GM21786 (cell line): ENCODE results near the gene RFTN1.

Experiments
- ATAC-seq: cut with Tn5 transposase; IDR thresholded peaks from one replicate; pipeline ENCODE4 v1.9.1; 2021; ENCODE audit not compliant: unreplicated experiment

The RFTN1 gene

GRCh38 chr3:16439848-16440708 lies 73.4 kb downstream of the RFTN1 start:
- ATAC-seq, result no peak

DNA sequence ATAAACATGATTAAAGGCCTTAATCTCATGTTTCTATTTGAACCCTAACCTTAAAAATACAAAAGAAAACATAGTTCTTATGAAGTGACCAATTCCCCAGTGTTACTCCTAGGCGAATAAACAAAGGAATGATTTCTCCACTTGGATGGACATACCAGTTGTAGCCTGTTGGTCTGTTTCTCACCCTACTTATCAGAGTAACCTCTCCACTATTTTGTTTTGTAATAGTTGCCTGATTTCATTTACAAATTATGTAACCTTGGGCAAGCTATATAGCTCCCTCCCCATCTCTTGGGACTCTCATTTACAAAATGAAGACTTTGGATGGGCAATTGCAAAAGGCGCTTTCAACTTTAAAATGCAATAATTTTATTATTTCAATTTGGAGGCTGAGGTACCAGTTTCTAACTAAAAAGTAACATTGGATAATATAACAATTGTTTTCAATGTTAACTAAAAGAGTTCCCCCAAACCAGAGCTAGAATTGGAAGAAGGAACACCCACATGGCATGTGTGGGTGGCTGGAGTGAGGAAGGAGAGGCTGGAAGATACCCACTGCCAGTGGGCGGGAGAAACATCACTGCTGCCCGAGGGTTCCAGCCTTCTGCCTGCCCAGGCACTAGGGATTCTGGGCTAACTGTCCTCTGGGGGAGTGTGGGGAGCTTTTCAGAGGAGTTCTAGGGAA lies 74.2 kb downstream of the RFTN1 start:
- ATAC-seq, result no peak

GRCh38 chr3:16437640-16438039 lies 75.9 kb downstream of the RFTN1 start:
- no peak for ATAC-seq

GRCh38 chr3:16433701-16434151 lies 79.8 kb downstream of the RFTN1 start:
- peak; percentile 64 for ATAC-seq

- ATAC-seq, result no peak
Measured at GRCh38 chr3:16432714-16433113, 80.8 kb downstream of the RFTN1 start.

- ATAC-seq, result peak; percentile 59
Measured at GRCh38 chr3:16430717-16431630, 82.5 kb downstream of the RFTN1 start.

- ATAC-seq, result no peak
Measured at GRCh38 chr3:16429086-16429485, 84.4 kb downstream of the RFTN1 start.

GRCh38 chr3:16428612-16429011 lies 84.9 kb downstream of the RFTN1 start:
- no peak for ATAC-seq

DNA sequence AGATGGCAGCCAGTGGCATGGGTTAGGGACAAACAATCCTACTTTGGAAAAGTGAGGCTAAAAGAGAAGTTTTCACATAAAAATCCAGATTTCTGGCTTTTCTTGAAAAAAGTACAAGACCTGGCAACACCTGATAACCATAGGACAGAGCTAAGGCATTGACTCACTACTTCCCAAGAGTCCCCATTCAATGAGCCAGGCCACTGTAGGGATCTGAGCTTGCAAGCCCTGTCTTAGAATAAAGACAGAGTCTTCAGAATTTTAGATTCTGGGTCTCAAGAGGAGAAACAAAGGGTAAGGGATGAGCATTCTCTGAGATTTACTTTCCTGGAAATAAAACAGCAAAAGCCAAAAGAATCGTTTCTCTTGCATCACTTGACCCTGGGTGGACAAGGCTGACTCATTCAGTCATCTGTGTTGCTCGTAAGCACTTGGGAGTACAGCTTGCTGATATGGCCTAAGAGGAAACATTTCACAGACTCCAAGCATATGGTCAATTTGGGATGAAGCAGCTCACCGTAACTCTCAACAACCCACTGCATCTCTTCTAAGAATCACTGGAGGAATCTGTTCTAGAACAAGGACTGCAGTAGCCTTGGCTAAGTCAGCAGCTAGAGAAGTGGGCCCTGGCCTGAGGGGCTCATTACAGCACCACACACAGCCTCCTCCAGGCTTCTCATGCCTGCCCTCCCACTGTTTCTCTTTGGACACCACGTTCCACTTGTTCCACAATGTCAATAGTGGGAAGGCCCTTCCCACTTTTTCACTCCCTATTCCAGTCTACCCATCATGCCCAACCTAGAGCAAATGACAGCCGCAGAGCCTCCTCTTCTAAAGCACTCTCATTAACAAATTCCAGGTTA lies 86.2 kb downstream of the RFTN1 start:
- ATAC-seq, result no peak

DNA sequence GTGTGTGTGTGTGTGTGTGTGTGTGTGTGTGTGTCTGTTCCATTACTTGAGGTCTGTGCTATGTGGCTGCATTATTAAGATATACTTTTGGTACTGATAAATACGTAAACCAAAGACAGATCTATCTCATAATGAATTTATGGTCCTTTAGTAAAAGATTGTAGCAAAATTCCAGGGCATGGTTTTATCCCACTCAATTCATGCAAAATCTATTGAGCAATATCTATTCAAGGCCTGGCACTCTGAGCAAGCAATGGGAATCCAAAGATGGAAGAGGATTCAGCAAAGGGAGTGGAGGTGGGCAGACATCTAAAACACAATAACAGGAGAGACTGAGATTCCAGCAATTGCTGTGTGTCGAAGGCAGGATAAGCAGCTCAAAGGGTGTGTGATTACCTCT lies 86.8 kb downstream of the RFTN1 start:
- no peak for ATAC-seq

GRCh38 chr3:16426029-16426400 lies 87.5 kb downstream of the RFTN1 start:
- ATAC-seq, result no peak

DNA sequence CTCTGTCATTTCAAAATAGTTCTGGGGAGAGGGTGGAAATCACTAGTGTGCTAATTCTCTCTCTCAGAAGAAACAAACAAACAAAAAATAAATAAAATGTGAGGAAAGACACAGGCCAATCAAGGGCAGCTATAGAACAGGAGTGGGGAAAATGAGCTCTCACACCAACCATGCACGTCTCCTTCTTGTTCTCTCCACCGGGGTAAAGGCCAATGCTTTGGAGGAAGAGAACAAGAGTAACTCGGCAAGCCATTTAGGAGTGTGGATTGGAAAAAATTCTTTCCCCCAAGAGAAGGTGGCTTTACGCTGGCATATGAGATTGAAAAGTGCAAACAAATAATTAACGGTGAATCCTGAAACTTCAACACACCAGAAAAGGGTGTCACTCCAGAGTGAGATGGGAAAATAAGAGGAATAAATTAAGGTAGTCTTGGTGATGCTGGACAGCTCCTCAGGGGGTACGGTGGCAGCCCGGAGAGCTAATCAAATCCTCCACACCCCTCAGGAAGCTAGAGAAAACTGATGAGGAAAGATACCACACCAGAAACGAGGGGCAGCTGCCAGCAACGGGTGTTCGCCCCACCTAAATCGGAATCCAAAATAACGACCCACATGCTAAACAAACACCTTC lies 88.0 kb downstream of the RFTN1 start:
- ATAC-seq, result no peak

- ATAC-seq, result peak; percentile 84
Measured at GRCh38 chr3:16423947-16424673, 89.4 kb downstream of the RFTN1 start.

GRCh38 chr3:16423298-16423697 lies 90.2 kb downstream of the RFTN1 start:
- no peak for ATAC-seq

GRCh38 chr3:16419640-16420241 lies 93.8 kb downstream of the RFTN1 start:
- ATAC-seq, result no peak

- no peak for ATAC-seq
Measured at GRCh38 chr3:16417945-16418739, 95.4 kb downstream of the RFTN1 start.

DNA sequence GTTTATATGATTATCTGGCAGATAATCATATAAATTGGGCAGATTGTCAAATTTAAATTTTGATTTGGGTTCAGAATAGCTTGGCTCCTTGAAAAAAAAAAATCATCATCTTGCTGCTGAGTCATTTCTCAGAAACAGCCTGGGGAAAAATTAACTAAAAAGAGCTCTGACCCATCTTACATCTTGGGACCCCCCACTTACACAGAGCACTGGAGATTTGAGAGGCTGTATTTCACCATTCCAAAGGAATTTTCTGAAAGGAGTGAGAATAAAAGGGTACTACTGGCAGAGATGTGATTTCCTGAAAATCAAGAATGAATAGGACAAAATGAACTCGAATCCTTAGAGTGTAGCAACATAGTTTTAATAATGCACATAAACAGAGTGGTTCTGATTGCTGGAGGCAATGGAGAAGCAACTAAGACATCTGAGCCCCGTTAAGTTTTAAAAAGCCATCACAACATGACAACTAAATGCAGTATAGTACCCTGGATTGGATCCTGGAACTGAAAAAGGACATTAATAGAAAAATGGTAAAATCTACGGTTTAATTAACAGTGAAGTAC lies 97.5 kb downstream of the RFTN1 start:
- ATAC-seq, result no peak

GRCh38 chr3:16413321-16413720 lies 100.2 kb downstream of the RFTN1 start:
- ATAC-seq, result no peak
